ENCODE results near the gene TNS3.

The TNS3 gene

GRCh38 chr7:47371733-47372368, 210.1 kb downstream of the TNS3 start:
- no peak for TF ChIP-seq CTCF (conservative IDR thresholded peaks at IDR 0.05; ENCODE audit: low read depth, low read length)
- H3K36me3 ChIP-seq (ENCODE audit: insufficient read depth): peaks cover 17% of the 10 kb centered on the region; the same call in 1 of the 2 replicates

GRCh38 chr7:47371317-47371716, 210.6 kb downstream of the TNS3 start:
- peaks cover 36% of the 10 kb centered on the region for H3K4me1 ChIP-seq (ENCODE audit: low read depth, poor library complexity, severe bottlenecking)
- no peaks in the 10 kb centered on the region for H3K27me3 ChIP-seq (ENCODE audit: insufficient read depth, low read depth)
- peaks cover 79% of the 10 kb centered on the region for H3K79me2 ChIP-seq (ENCODE audit: insufficient read depth, low read depth)
- no peak overlapping the region for H3K4me2 ChIP-seq
- no peak overlapping the region for H2AFZ ChIP-seq (ENCODE audit: low read depth)
- peaks cover 22% of the 10 kb centered on the region; the same call in 1 of the 2 replicates for H3K36me3 ChIP-seq (ENCODE audit: insufficient read depth)
- H3K9ac ChIP-seq: no peak overlapping the region
- no peak overlapping the region for H3K27ac ChIP-seq
- no peak overlapping the region for H3K4me3 ChIP-seq (IDR thresholded peaks at IDR 0.05; ENCODE audit: insufficient read depth, low read depth, low read length)
- peaks cover 8% of the 10 kb centered on the region; the same call in 1 of the 2 replicates for H4K20me1 ChIP-seq (ENCODE audit: insufficient read depth)
- TF ChIP-seq CTCF (conservative IDR thresholded peaks at IDR 0.05; ENCODE audit: low read depth, low read length): no peak

More at GRCh38 chr7:47371733-47372368, 210.1 kb downstream of the TNS3 start:
- no peak overlapping the region for H3K9ac ChIP-seq
- peaks cover 36% of the 10 kb centered on the region for H3K4me1 ChIP-seq (ENCODE audit: low read depth, poor library complexity, severe bottlenecking)
- peaks cover 8% of the 10 kb centered on the region; the same call in 1 of the 2 replicates for H4K20me1 ChIP-seq (ENCODE audit: insufficient read depth)
- no peak overlapping the region for H3K4me2 ChIP-seq
- no peak overlapping the region for H3K4me3 ChIP-seq (IDR thresholded peaks at IDR 0.05; ENCODE audit: insufficient read depth, low read depth, low read length)
- no peak overlapping the region for H2AFZ ChIP-seq (ENCODE audit: low read depth)
- H3K79me2 ChIP-seq (ENCODE audit: insufficient read depth, low read depth): peaks cover 79% of the 10 kb centered on the region
- H3K27ac ChIP-seq: no peak overlapping the region
- H3K27me3 ChIP-seq (ENCODE audit: insufficient read depth, low read depth): no peaks in the 10 kb centered on the region

- H3K27ac ChIP-seq: no peak overlapping the region
- H3K4me1 ChIP-seq (ENCODE audit: low read depth, poor library complexity, severe bottlenecking): peaks cover 32% of the 10 kb centered on the region
- no peak overlapping the region for H2AFZ ChIP-seq (ENCODE audit: low read depth)
- no peaks in the 10 kb centered on the region for H3K27me3 ChIP-seq (ENCODE audit: insufficient read depth, low read depth)
- no peak overlapping the region for H3K9ac ChIP-seq
- peaks cover 22% of the 10 kb centered on the region; the same call in 1 of the 2 replicates for H3K36me3 ChIP-seq (ENCODE audit: insufficient read depth)
- TF ChIP-seq CTCF (conservative IDR thresholded peaks at IDR 0.05; ENCODE audit: low read depth, low read length): no peak
- peaks cover 79% of the 10 kb centered on the region for H3K79me2 ChIP-seq (ENCODE audit: insufficient read depth, low read depth)
- H3K4me2 ChIP-seq: no peak overlapping the region
- peaks cover 8% of the 10 kb centered on the region; the same call in 1 of the 2 replicates for H4K20me1 ChIP-seq (ENCODE audit: insufficient read depth)
- no peak overlapping the region for H3K4me3 ChIP-seq (IDR thresholded peaks at IDR 0.05; ENCODE audit: insufficient read depth, low read depth, low read length)
Measured at GRCh38 chr7:47370461-47371042, 211.4 kb downstream of the TNS3 start.

- no peak overlapping the region for H3K4me2 ChIP-seq
- H3K9ac ChIP-seq: no peak overlapping the region
- no peak overlapping the region for H2AFZ ChIP-seq (ENCODE audit: low read depth)
- peaks cover 8% of the 10 kb centered on the region; the same call in 1 of the 2 replicates for H4K20me1 ChIP-seq (ENCODE audit: insufficient read depth)
- no peak overlapping the region for H3K27ac ChIP-seq
- no peak overlapping the region for H3K4me3 ChIP-seq (IDR thresholded peaks at IDR 0.05; ENCODE audit: insufficient read depth, low read depth, low read length)
- H3K27me3 ChIP-seq (ENCODE audit: insufficient read depth, low read depth): no peaks in the 10 kb centered on the region
- peaks cover 22% of the 10 kb centered on the region; the same call in 1 of the 2 replicates for H3K36me3 ChIP-seq (ENCODE audit: insufficient read depth)
- peaks cover 82% of the 10 kb centered on the region for H3K79me2 ChIP-seq (ENCODE audit: insufficient read depth, low read depth)
- no peak for TF ChIP-seq CTCF (conservative IDR thresholded peaks at IDR 0.05; ENCODE audit: low read depth, low read length)
- H3K4me1 ChIP-seq (ENCODE audit: low read depth, poor library complexity, severe bottlenecking): peaks cover 35% of the 10 kb centered on the region
Measured at GRCh38 chr7:47369736-47370135, 212.2 kb downstream of the TNS3 start.

Measured in KMS-11 (cell line).